ENCODE data around the gene PKMYT1.
A peak's percentile ranks its signal among the peaks of the same experiment; 100 is the strongest.

The PKMYT1 gene

GRCh38 chr16:3020247-3020603, 40.0 kb upstream of the PKMYT1 start, which contains the start of gene TNFRSF12A:
Gene TNFRSF12A (plus strand): TSS chr16:3020368. CDS start chr16:3020398, 30 bp downstream.
- no peak for DNase-seq (ENCODE audit: low read depth)
- H3K4me3 ChIP-seq (ENCODE audit: low read depth, low read length) = peak within 1 kb of the TSS; percentile 69

- peak overlapping the region; percentile 69 for H3K4me3 ChIP-seq (ENCODE audit: low read depth, low read length)
- DNase-seq (ENCODE audit: low read depth) = no peak
Observed at GRCh38 chr16:3019594-3020246, 39.5 kb upstream of the PKMYT1 start.

GRCh38 chr16:3017794-3018506, 37.7 kb upstream of the PKMYT1 start, which contains the start of gene CLDN6:
Gene CLDN6 (minus strand): TSS chr16:3018183. CDS start chr16:3016021, 2,162 bp downstream.
- H3K4me3 ChIP-seq (ENCODE audit: low read depth, low read length) = no peak within 1 kb of the TSS
- DNase-seq (ENCODE audit: low read depth) = no peak

- H3K4me3 ChIP-seq (ENCODE audit: low read depth, low read length) = no peak overlapping the region
- DNase-seq (ENCODE audit: low read depth) = no peak
Observed at GRCh38 chr16:3017344-3017743, 37.1 kb upstream of the PKMYT1 start.

- DNase-seq (ENCODE audit: low read depth) = no peak
- H3K4me3 ChIP-seq (ENCODE audit: low read depth, low read length) = no peak overlapping the region
Observed at GRCh38 chr16:3015865-3016521, 35.7 kb upstream of the PKMYT1 start.

- DNase-seq (ENCODE audit: low read depth) = no peak
- H3K4me3 ChIP-seq (ENCODE audit: low read depth, low read length) = no peak overlapping the region
Observed at GRCh38 chr16:3014971-3015370, 34.7 kb upstream of the PKMYT1 start.

GRCh38 chr16:3013998-3014690, 33.9 kb upstream of the PKMYT1 start:
- no peak overlapping the region for H3K4me3 ChIP-seq (ENCODE audit: low read depth, low read length)
- no peak for DNase-seq (ENCODE audit: low read depth)

GRCh38 chr16:3013491-3013951, 33.3 kb upstream of the PKMYT1 start:
- no peak for DNase-seq (ENCODE audit: low read depth)
- no peak overlapping the region for H3K4me3 ChIP-seq (ENCODE audit: low read depth, low read length)

GRCh38 chr16:3012828-3013420, 32.7 kb upstream of the PKMYT1 start, which contains the start of gene CLDN9:
Gene CLDN9 (plus strand): TSS chr16:3012923. CDS start chr16:3013363, 440 bp downstream.
- H3K4me3 ChIP-seq (ENCODE audit: low read depth, low read length) = no peak within 1 kb of the TSS

GRCh38 chr16:3012246-3012645, 32.0 kb upstream of the PKMYT1 start:
- DNase-seq (ENCODE audit: low read depth) = no peak
- H3K4me3 ChIP-seq (ENCODE audit: low read depth, low read length) = no peak overlapping the region

More at GRCh38 chr16:3012828-3013420, 32.7 kb upstream of the PKMYT1 start, which contains the start of gene CLDN9:
- DNase-seq (ENCODE audit: low read depth) = no peak

- H3K4me3 ChIP-seq (ENCODE audit: low read depth, low read length) = no peak overlapping the region
- DNase-seq (ENCODE audit: low read depth) = no peak
Observed at GRCh38 chr16:3010510-3010909, 30.3 kb upstream of the PKMYT1 start.

GRCh38 chr16:3009568-3010390, 29.5 kb upstream of the PKMYT1 start:
- no peak overlapping the region for H3K4me3 ChIP-seq (ENCODE audit: low read depth, low read length)
- DNase-seq (ENCODE audit: low read depth) = no peak

GRCh38 chr16:3008690-3009037, 28.4 kb upstream of the PKMYT1 start:
- DNase-seq (ENCODE audit: low read depth) = no peak

GRCh38 chr16:3007957-3008689, 27.9 kb upstream of the PKMYT1 start:
- no peak for DNase-seq (ENCODE audit: low read depth)
- no peak overlapping the region for H3K4me3 ChIP-seq (ENCODE audit: low read depth, low read length)

More at GRCh38 chr16:3008690-3009037, 28.4 kb upstream of the PKMYT1 start:
- H3K4me3 ChIP-seq (ENCODE audit: low read depth, low read length) = no peak overlapping the region

GRCh38 chr16:3007059-3007956, 27.1 kb upstream of the PKMYT1 start:
- H3K4me3 ChIP-seq (ENCODE audit: low read depth, low read length) = no peak overlapping the region
- DNase-seq (ENCODE audit: low read depth) = no peak

- H3K4me3 ChIP-seq (ENCODE audit: low read depth, low read length) = peak overlapping the region; percentile 27
- DNase-seq (ENCODE audit: low read depth) = no peak
Observed at GRCh38 chr16:3004781-3005284, 24.6 kb upstream of the PKMYT1 start.

GRCh38 chr16:3004319-3004718, 24.1 kb upstream of the PKMYT1 start:
- DNase-seq (ENCODE audit: low read depth) = no peak
- no peak overlapping the region for H3K4me3 ChIP-seq (ENCODE audit: low read depth, low read length)
